Measurements from ENCODE around the gene STRBP. TPM values are rescaled to one million over a fixed set of nuclear protein-coding genes. Genes with fewer than 3 reads are reported as not detected.

STRBP gene
- total RNA-seq, 1 donor from 2014 or later = 17.3 TPM

- TF ChIP-seq, protein P1, sequence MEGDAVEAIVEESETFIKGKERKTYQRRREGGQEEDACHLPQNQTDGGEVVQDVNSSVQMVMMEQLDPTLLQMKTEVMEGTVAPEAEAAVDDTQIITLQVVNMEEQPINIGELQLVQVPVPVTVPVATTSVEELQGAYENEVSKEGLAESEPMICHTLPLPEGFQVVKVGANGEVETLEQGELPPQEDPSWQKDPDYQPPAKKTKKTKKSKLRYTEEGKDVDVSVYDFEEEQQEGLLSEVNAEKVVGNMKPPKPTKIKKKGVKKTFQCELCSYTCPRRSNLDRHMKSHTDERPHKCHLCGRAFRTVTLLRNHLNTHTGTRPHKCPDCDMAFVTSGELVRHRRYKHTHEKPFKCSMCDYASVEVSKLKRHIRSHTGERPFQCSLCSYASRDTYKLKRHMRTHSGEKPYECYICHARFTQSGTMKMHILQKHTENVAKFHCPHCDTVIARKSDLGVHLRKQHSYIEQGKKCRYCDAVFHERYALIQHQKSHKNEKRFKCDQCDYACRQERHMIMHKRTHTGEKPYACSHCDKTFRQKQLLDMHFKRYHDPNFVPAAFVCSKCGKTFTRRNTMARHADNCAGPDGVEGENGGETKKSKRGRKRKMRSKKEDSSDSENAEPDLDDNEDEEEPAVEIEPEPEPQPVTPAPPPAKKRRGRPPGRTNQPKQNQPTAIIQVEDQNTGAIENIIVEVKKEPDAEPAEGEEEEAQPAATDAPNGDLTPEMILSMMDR (IDR thresholded peaks at IDR 0.05) = no peak
These were observed 135.7 kb downstream of the STRBP start for GRCh38 chr9:123132696-123133095.

GRCh38 chr9:123131993-123132392, 136.4 kb downstream of the STRBP start:
- H3K27me3 Mint-ChIP-seq (ENCODE audit: unreplicated experiment) = no peaks in the 10 kb centered on the region
- peaks cover 3% of the 10 kb centered on the region for H3K36me3 Mint-ChIP-seq (ENCODE audit: unreplicated experiment)
- no peak overlapping the region for H3K27ac Mint-ChIP-seq (ENCODE audit: unreplicated experiment)
- no peaks in the 10 kb centered on the region for H3K9me3 Mint-ChIP-seq (ENCODE audit: unreplicated experiment)
- TF ChIP-seq, protein P1 (IDR thresholded peaks at IDR 0.05) = no peak
- DNase-seq (ENCODE audit: extremely low spot score, unreplicated experiment) = no peak
- H3K4me3 Mint-ChIP-seq (ENCODE audit: unreplicated experiment) = no peak overlapping the region
- peaks cover 3% of the 10 kb centered on the region for H3K4me1 Mint-ChIP-seq (ENCODE audit: unreplicated experiment)

More at GRCh38 chr9:123132696-123133095, 135.7 kb downstream of the STRBP start:
- Mint-ChIP-seq H3K27me3 (ENCODE audit: unreplicated experiment) (no peaks in the 10 kb centered on the region), H3K36me3 (ENCODE audit: unreplicated experiment) (peaks cover 3% of the 10 kb centered on the region), H3K27ac (ENCODE audit: unreplicated experiment) (no peak overlapping the region), H3K4me3 (ENCODE audit: unreplicated experiment) (no peak overlapping the region), H3K4me1 (ENCODE audit: unreplicated experiment) (peaks cover 3% of the 10 kb centered on the region), H3K9me3 (ENCODE audit: unreplicated experiment) (no peaks in the 10 kb centered on the region)
- no peak for DNase-seq (ENCODE audit: extremely low spot score, unreplicated experiment)

DNA sequence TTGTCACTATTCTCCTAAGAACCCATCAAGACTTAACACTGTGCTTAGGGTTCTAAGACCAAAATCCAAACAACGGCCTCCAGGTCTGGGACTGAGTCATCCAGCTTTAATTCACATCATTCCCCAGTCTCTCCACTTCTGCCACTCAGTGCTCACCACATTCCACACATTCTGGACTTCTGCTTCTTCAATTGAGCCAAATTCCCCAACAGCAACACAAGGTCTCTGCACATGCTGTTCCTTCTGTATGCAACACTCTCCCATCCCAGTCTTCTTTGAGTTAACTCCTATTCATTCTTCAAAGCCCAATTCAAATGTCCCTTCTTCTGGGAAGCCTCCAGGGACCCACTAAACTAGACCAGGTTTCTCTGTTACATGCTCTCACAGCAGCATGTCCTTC, 137.1 kb downstream of the STRBP start:
- no peak for DNase-seq (ENCODE audit: extremely low spot score, unreplicated experiment)
- Mint-ChIP-seq H3K4me3 (ENCODE audit: unreplicated experiment) (no peak overlapping the region), H3K9me3 (ENCODE audit: unreplicated experiment) (no peaks in the 10 kb centered on the region), H3K27me3 (ENCODE audit: unreplicated experiment) (no peaks in the 10 kb centered on the region), H3K27ac (ENCODE audit: unreplicated experiment) (no peak overlapping the region), H3K4me1 (ENCODE audit: unreplicated experiment) (peaks cover 3% of the 10 kb centered on the region), H3K36me3 (ENCODE audit: unreplicated experiment) (peaks cover 5% of the 10 kb centered on the region)
- TF ChIP-seq, protein P1 (IDR thresholded peaks at IDR 0.05) = no peak

DNA sequence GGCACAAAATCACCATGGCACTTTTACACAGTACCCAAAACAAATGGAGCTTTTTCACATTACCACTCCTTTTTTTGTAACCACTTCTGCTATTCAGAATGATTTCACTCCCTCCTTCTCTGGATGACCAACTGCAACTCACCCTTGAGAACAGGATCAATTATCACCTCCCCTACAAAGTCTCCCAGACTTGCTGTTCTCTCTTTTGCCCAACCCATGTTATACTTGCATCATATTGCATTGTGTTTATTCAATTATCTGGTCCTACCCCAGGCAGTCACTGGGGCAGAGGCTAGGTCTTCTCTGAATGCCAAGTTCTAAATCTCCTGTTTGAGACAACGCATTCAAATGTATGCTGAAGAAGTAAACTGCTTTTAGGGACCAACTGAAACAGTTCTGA, 139.0 kb downstream of the STRBP start:
- Mint-ChIP-seq H3K9me3 (ENCODE audit: unreplicated experiment) (no peaks in the 10 kb centered on the region), H3K27ac (ENCODE audit: unreplicated experiment) (no peak overlapping the region), H3K36me3 (ENCODE audit: unreplicated experiment) (peaks cover 6% of the 10 kb centered on the region), H3K27me3 (ENCODE audit: unreplicated experiment) (no peaks in the 10 kb centered on the region), H3K4me3 (ENCODE audit: unreplicated experiment) (no peak overlapping the region), H3K4me1 (ENCODE audit: unreplicated experiment) (peaks cover 3% of the 10 kb centered on the region)
- TF ChIP-seq, protein P1 (IDR thresholded peaks at IDR 0.05) = no peak
- DNase-seq (ENCODE audit: extremely low spot score, unreplicated experiment) = no peak

DNA sequence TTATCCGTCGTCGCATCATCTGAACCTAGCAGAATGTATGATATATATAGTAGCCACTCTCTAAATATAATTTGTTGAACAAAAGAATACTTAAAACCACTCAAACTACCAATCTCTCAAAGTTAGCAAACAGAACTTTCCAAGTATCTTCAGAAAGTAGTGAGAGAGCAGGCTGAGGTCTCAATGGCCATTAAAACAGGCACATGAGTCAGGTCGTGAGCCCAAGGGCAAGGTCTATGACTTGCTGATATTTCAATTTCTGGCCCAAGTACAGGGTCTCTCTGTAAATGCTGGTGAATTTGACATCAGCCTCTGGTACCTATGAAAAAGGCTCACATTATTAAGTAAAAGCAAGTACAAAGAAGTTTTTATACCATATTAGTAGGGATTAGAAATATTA, 139.8 kb downstream of the STRBP start:
- DNase-seq (ENCODE audit: extremely low spot score, unreplicated experiment) = no peak
- Mint-ChIP-seq H3K9me3 (ENCODE audit: unreplicated experiment) (no peaks in the 10 kb centered on the region), H3K36me3 (ENCODE audit: unreplicated experiment) (peaks cover 6% of the 10 kb centered on the region), H3K4me1 (ENCODE audit: unreplicated experiment) (peaks cover 3% of the 10 kb centered on the region), H3K27ac (ENCODE audit: unreplicated experiment) (no peak overlapping the region), H3K27me3 (ENCODE audit: unreplicated experiment) (no peaks in the 10 kb centered on the region), H3K4me3 (ENCODE audit: unreplicated experiment) (no peak overlapping the region)
- TF ChIP-seq, protein P1 (IDR thresholded peaks at IDR 0.05) = no peak
